Hematopoietic multipotent progenitor cell treated with erythropoietin and hydrocortisone succinate and interleukin-3 and kit ligand, for 6 days (in vitro differentiated cells): ENCODE results near the gene BAHCC1.

Experiments used
- DNase-seq: peaks from one replicate; pipeline ENCODE4 v3.0.0-alpha.2; 2015

The BAHCC1 gene

GRCh38 chr17:81464586-81464985, 69.3 kb downstream of the BAHCC1 start:
- no peak for DNase-seq

DNA sequence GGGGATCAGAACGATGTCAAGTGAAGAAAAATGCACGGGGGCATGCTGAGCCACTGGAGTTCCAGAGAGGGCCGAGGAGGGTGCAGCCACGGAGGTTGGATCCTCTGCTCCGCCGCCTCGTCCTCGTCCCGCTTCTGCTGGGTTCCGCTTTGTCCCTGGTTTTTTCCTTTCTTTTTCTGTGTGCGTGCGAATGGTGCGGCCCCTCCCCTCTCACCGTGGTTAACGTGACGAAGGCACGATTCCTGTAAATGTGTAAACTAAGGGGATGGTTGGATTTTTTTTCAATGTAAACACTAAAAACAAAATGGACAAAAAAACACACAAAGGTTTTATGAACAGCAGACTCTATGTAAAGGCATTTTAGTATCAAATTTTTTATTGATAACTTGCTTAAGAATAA, 70.7 kb downstream of the BAHCC1 start:
- DNase-seq, result no peak

DNA sequence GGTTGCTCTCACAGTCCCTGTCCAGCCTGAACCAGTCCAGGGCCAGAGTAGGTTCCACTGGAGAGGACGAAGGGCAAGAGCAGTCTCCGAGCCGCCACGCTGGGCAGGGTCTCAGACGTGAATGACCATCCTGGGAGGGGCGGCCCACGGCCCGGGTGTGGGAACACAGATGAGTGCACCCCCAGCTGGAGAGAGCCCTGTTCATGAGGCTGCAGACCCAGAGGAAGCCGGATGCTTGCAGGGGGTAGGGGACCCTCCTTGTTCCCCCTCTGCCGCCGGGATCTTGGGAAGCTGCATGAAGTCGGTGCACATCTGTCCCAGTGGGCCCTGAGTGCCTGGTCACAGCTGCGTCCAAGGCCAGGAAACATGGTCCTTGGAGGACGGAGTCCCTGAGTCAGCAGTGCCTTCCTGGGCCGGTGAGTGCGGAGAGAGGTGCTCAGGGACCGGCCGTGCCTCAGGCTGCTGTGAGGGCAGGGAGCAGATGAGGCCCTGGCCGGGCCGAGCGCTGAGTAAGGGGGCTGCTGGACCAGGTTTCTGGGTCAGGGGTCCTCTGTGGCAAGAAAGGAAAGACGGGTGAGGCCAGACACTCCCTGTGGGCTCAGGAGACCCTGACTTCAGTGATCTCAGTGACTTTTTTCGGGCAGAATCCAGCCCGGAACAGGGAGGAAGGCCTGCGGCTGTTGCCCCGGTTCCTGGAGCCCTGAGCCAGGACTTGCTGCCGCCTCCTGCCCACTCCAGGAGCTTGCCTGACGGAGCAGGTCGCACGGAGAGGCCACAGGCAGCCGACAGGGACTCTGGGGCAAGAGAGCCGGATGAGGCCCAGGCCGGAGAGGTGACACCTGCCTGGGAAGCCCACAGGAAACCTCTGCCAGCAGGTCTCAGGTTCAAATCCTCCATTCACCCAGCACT, 71.6 kb downstream of the BAHCC1 start:
- no peak for DNase-seq

DNA sequence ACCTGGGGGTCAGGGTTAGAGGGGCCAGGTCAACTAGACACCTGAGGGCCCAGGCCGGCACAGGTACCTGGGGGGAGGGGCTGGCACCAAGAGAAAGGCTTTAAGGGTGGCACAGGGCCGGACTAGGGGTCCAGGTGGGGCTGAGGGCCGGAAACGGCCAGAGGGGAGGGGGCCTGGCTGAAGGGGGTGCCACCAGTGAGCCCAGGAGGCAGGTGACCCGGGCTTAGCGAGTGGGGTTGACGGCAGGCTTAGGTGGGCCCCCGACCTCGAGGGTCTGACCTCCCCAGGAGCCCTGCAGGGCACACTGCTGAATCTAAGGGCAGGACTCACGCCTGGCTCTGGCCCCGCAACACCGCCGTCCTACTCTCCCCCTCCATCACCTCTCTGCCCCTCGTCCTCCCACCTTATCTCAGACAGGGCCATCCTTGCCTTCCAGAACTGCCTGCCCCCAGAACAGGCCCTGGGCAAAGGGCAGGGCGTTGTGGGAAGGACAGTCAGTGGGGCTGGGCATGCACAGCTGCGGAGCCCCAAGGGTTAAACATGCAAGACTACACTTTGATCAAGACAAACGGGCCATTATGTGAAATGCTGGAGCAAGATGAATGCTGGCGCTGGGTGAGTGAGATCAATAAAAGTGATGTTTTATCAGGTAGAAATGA, 73.0 kb downstream of the BAHCC1 start:
- no peak for DNase-seq

DNA sequence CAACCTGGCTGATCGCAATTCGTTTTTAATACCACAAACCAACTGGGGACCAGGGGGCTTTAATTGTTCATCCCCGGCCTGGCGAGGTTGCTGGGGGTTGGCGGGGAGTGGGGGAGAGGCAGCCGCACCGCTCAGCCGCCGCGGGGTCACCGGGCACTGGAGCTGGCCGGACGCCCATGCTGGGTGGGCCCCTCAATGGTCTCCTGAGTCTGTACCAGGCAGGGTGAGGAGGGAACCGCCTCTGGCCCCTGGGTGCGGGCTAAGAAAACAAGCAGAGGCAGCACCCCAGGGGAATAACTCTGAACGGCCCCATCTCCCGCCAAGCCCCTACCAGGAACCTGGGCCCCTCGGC, 73.5 kb downstream of the BAHCC1 start:
- DNase-seq, result no peak

GRCh38 chr17:81469266-81469665, 74.0 kb downstream of the BAHCC1 start:
- no peak for DNase-seq

DNA sequence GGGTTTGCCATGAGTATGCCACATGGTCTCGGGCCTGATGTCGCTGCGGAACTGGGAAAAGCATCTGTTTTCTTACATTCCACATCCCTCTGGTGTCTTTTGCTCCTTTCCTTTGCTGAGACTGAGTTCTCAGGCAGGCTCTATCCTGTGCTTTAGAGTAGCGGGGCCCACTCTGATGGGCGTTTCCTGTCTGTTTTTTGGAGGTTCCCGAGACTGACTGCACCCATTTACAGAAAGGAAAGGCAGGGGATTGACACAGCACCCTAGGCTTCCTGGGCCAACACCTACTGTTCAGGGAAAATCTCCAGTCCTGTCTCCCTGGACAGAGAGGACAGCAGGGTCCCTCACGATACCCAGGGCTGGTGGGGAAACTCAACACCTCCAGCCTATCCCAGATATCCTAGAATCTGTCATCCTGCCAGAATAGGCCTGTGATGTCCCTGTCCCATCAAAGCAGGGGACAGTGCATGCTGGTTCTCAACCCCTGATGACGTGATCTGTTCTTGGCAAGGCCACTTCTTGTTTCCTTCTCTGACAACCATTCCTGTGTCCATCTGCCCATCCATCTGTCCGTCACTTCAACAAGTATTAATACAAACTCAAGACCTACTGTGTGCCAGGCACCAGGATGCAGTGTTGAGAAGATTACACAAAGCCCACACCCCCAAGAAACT, 75.2 kb downstream of the BAHCC1 start:
- DNase-seq, result no peak

DNA sequence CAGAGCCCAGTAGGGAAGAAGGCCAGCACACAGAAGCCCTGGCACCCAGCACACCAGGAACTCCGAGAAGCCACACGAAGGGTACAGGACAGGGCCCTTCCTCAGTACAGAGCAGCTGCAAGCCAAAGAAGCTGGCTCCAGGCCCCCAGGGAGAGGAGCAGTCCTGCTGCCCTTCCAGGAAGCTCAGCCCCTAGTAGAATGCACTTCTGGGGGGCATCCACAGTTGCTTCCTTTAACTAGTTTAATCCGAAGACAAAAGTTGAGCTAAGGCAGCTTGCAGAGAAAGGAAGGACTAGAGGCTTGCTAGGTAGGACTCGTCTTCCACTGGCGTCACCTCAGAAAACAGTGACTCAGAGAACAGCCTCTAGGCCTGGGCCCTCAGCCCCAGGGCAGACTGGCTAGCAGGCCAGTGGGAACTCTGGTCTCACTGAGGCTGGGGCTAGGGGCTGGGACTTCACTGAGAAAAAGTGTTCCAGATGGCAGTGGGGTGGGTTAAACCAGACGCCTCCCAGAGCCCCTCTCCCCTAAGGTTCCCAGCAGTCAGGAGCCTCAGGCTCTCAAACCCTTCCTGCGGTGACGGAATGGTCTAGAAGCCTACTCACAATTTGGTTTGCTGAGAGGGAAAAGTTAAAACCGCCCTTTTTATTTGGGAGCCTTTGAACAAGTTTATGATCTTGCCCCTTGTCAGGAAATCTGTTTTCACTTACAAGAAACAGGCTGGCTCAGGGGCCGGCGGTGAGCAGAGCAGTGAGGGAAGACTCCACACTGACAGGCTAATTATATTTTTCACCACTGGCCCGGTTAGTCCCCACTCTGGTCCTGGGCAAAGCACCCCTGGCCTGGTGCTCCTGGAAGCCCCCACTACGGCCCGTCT, 75.9 kb downstream of the BAHCC1 start:
- DNase-seq, result no peak

GRCh38 chr17:81471818-81472456, 76.7 kb downstream of the BAHCC1 start:
- no peak for DNase-seq

DNA sequence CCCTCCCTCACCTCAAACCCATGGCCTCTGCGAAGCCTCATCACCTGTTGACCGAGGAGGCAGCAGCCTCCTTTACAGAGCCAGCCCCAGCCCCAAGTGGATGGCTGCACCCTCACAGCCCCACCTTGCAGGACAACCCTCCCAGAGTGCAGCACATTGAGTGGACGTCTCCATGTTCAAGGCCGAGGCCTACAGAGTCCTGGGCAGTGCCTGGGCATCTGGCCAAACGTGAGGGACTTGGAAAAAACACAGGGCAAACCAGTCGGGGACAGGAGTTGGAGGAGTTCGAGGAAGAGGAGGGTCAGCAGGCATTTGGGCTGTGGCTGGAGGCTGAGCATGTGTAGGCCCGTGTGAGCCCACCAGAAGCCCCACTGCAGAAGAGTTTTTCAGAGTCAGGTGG, 77.8 kb downstream of the BAHCC1 start:
- DNase-seq, result no peak

GRCh38 chr17:81474958-81475357, 79.7 kb downstream of the BAHCC1 start:
- no peak for DNase-seq

DNA sequence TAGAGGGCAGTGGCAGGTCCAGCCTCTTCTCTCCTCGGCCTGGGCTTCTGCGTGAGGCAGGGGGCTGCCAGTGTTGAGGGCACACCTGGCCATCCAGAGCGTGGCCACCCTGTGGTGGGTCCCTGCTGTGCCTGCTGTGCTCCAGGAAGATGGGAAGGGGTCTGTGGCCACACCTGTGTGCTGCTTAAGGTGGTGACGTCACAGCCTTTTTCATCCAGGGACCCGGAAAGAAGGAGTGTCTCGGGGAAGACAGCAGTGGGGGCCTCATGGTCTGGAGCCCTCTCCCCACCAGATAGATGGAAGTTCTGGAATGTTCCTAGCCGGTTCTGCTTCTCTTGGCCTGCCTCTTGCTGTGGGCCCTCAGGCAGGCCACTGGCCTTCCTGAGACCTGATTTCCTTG, 80.8 kb downstream of the BAHCC1 start:
- no peak for DNase-seq

- DNase-seq, result no peak
Measured at GRCh38 chr17:81476635-81477034, 81.4 kb downstream of the BAHCC1 start.

DNA sequence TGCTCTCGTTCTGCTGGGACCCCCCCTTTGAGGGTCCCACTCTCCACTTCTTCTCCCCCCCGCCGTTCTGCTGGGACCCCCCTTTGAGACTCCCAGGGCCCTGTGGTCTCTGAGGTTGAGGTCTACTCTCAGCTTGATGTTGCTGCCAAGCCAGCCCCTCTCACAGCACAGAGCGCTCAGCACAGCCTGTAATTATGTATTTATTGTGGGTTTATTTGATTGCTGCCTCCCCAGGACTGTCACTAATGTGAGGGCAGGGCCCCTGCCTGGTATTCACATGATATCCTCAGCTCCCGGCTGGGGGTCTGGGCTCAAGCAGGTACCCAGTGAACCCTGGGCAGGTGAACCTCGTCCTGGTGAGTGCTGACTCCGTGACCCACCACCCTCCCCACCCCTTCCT, 81.9 kb downstream of the BAHCC1 start:
- DNase-seq, result no peak

GRCh38 chr17:81478119-81478518, 82.9 kb downstream of the BAHCC1 start:
- no peak for DNase-seq

GRCh38 chr17:81479175-81480071, 84.2 kb downstream of the BAHCC1 start:
- DNase-seq, result no peak

GRCh38 chr17:81480140-81481072, 85.1 kb downstream of the BAHCC1 start:
- no peak for DNase-seq

DNA sequence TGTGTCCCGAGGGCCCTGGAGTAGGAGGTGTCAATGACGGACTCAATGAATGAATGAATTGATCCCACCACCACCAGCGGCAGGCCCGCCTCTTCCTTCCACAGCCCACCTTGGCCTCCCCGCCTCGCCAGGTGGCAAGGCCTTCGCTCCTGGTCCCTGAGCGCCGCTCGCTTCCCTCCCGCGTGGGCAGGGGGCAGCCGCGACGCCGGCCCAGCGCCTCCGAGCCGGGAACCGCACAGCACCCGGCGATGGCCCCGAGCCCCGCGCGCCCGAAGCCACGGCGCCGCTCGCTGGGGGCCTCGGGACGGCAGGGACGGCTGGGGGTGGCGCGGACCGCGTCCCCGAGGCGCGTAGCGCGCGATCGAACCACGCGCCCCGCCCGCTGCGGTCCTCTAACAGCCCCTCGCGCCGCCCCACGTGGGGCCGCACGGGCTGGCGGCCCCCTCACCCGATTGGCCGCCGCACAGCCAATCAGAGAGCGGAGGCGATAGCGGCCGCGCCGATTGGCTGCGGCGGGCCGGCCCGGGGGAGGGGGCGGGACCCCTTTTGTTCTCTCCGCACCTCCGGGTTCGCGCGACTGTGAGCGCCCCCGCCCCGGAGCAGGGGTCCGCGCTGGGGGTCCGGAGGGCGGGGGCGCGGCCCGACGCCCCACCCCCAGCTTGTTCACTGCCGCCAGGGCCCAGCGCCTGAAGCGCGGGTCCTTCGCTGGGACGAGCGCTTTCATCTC, 86.0 kb downstream of the BAHCC1 start:
- peak; percentile 74 for DNase-seq

- no peak for DNase-seq
Measured at GRCh38 chr17:81481815-81482505, 86.7 kb downstream of the BAHCC1 start.
